ENCODE data around the gene EGR4.

- TF ChIP-seq CTCF (IDR thresholded peaks at IDR 0.05) (no peak), EZH2 (IDR thresholded peaks at IDR 0.05; ENCODE audit: borderline replicate concordance, insufficient read depth, low read depth, low read length, poor library complexity, severe bottlenecking) (no peak)
Measured at GRCh38 chr2:73260338-73260984, 32.9 kb downstream of the EGR4 start.

Measured in B cell (primary cell).